Measurements from ENCODE around the gene UHRF1.
"Not testable (repeated sequence)": the region's sequence is repeated elsewhere in the genome, so short reads cannot be mapped to it uniquely, and the experiment has no call there.

Gene UHRF1

GRCh38 chr19:4972509-4973230 is 63.4 kb downstream of the UHRF1 start:
- no peak for DNase-seq

DNA sequence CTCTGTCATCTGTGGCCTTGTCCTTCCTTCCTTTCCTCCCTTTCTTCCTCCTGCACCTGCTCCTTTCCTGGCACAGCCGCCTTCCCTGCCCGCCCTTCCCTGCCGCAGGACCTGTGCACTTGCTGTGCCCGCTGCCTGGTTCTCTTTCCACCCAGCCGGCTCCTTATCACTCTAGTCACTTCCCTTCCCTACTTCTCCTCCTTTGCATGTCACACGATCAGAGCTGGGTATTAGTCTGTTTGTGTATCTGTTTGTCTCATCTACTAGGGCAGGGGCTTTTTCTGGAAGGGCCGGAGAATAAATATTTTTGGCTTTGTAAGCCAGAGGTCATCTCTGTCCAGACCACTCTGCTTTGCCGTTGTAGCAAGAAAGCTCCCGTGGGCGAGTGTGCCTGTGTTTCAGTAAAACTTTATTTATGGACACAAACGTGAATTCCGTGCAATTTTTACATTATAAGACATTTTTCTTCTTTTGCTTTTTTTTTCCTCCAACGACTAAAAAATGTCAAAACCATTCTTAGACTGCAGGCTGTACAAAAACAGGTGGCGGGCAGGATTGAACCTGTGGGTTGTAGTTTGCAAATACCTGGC is 65.7 kb downstream of the UHRF1 start:
- DNase-seq: peak; percentile 55 to 73 (median 69)

GRCh38 chr19:4975601-4976000 is 66.3 kb downstream of the UHRF1 start:
- DNase-seq: not testable (repeated sequence)

DNA sequence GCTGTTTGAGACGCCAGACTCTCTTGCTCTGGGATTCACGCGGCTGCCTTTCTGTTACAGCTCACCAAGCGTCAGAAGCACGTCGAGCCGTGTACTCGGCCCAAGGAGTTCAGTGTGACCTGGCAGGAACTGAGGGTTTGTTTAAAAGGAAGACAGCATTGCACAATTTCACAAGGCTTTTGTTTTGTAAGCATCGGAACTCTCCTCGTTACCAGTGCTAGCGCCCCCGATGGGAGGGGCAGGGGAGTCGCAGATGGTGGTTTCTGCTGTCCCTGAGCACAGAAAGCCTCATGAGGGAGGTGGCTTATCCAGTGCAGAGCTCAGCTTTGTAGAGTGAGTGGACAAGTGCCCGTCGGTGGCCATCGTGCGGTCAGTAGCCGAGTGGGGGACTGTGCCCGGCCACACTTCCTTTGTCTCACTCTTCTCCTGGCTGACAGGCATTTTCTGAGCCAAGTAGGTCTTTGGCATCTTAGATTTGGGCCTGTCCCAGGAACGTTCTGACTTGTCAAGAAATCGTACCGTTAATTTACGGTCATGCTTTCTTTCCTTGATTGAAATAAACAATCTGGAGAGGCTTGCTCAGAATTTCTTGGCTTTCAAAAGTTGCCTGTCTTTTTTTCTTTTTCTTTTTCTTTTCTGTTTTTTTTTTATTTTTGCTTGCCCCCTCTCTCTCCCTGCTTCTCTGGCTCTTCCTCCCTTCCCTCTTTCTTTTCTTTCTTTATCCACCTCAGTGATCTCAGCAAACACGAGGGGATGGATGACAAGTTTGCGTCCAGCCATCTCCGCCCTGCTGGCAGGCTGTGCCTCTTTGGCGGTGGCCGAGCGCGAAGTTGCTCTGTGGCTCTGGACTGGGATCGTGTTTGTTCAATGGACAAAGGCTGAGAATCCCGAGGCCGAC is 67.3 kb downstream of the UHRF1 start:
- DNase-seq: peak; percentile 94 to 99 (median 96)

GRCh38 chr19:4977299-4978174 is 68.2 kb downstream of the UHRF1 start:
- no peak for DNase-seq

DNA sequence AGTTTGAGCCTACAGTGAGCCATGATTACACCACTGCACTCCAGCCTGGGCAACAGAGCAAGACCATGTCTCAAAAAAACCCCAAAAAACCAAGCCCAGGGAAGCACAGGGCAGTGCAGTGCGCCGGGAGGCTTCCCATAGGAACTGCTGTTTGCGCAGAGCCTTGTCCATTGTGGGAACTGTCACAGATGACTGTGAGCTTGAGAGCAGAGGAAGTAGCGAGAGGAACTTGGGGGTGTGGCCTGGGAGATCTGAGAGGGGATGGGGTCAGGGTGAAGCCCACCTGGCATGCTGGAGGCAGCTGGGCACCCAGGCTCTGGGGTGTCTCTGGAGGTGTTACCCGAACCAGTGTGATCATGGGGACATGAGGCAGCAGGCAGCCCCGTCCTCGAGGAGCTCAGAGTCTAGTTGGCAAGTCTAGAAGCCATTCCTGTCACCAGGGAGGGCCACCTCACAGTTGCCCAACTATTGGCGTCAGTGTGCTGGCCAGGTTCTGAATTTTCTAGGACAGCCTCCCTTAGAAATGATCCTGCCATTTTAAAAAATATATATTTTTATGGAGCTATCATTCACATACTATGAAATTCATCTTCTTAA is 70.0 kb downstream of the UHRF1 start:
- peak; percentile 56 to 72 (median 68) for DNase-seq

- DNase-seq: peak in 1 of 4 experiments; percentile 34
Measured at GRCh38 chr19:4980067-4980466, 70.8 kb downstream of the UHRF1 start.

DNA sequence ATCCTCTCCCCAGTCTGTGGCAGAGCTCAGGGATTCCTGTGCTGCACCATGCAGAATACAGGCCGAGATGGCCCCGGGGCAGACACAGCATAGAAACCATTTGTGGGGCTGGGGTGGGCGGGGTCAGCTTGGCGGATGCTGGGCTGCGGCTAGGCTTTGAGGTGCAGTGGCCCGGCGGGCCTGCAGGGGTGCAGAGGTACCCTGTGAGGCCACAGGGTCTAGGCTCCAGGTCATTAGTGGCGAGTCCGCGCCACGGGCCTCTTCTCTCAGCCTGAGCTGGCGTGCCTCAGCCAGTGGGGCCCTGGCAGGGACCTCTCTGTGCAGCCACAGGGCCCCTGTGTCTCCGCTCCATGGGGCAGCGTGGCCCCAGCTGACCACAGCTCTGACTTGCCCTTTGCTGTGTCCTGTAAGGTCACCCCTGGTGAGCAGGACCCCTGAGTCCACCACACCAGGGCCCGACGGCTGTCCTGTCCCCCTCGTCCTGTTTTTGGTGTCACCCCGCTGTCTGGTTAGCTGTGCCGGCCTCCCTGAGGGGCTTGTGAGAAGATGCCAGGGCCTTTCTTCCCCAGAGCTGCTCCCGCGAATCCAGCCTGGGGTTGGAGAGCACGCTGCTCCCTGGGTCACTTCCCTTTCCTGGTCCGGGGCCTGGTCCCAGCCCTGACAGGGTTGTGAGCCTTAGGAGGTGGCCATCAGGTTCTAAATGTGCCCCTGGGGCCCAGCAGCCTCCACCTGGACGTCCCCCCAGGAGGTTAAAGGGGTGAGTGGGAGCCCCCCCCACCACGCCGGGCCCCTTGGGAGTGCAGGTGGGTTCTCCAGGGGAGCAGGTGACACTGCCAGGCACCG is 71.8 kb downstream of the UHRF1 start:
- DNase-seq: peak in 1 of 4 experiments; percentile 27

GRCh38 chr19:4981681-4981958 is 72.3 kb downstream of the UHRF1 start:
- no peak for DNase-seq

- no peak for DNase-seq
Measured at GRCh38 chr19:4983346-4984105, 74.2 kb downstream of the UHRF1 start.

DNA sequence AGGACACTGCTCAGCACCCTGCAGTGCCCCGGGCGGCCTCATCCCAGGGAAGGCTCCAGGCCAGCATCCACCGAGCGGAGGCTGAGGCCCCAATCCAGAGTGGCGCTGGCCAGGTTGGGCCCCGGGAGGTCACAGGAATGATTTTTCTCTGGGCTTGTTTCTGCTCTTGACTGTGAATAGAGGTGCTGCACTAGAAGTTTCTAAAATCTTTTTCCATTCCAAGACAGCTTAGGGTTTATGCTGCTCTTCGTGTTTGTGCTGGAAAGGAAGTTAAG is 74.7 kb downstream of the UHRF1 start:
- DNase-seq: no peak

DNA sequence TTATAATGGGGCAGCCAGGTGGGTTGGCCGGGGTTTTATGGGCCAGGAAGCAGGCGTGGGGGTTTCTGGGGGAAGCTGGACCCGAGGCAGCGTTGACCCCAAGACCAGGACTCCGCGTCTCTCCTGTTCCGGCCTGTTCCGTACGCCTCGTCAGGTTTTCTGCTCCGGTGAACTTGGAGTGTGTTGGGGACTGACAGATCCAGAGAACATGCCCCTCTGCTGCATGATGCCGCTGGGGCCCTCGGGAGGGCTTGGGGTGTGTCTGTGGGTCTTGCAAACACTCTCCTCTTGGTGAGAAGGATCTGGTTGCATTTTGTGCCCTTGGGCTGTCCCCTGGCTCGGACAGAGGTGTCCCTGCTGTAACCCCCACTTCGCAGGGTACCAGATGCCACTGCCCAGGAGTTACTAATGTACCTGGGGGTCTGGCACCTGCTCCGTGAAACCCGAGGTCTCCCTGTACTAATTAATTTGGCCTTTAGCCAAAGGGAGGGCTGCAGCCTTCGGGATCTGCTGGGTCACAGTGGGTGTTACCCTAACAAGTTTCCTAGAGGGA is 75.2 kb downstream of the UHRF1 start:
- no peak for DNase-seq

- DNase-seq: no peak
Measured at GRCh38 chr19:4985551-4985991, 76.3 kb downstream of the UHRF1 start.

GRCh38 chr19:4986056-4986455 is 76.8 kb downstream of the UHRF1 start:
- DNase-seq: no peak

GRCh38 chr19:4986471-4986891 is 77.2 kb downstream of the UHRF1 start:
- DNase-seq: no peak

- no peak for DNase-seq
Measured at GRCh38 chr19:4987256-4987655, 78.0 kb downstream of the UHRF1 start.

DNA sequence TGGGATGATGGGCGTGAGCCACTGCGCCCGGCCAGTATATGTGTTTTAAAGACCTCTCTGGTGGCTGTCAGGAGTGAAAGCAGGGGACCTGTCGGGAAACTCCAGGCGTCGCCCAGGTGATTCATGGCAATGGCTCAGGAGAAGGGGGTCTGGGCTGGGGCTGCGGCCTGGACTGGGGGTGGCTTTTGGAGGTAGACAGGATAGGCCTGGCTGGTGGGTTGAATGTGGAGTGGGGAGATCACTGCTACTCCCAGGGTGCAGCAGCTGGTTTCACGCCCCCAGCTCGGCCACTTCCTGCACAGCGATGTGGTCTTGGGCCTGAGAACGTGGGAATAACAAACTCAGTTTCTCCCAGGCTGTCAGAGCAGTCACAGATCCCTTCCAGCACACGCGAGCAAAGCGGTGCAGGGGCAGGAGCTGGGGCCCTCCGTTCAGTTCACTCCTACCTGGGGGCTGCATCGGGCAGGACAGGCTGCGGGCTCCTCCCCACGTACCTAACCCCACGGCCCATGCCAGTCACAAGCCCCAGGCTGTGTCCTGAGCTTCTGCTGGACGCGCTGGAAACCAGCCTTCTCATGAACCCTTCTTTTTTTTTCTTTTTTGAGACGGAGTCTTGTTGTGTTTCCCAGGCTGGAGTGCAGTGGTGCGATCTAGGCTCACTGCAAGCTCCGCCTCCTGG is 78.5 kb downstream of the UHRF1 start:
- no peak for DNase-seq

DNA sequence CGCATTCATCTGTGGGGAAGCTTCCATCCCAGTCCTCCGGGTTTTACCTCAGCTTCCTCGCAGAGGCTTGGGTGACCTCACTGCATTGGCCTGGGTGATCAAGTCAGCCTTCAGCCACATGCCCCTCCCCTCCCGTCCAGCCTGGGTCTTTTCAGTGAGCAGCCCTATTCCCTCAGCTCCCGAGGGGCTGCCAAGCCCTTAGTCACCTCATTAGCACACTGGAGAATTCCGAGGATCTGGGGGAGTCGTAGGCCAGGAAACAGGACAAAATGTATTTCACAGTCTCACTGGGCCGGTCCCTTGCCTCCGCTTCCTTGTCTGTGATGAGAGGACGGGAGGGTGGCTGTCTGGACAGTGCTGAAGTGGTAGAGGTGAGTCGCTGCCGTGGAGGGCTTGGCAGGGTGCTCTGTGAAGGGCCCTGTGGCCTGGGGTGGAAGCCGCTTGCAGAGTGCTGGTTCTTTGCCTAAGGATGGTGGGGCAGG is 79.5 kb downstream of the UHRF1 start:
- no peak for DNase-seq

DNA sequence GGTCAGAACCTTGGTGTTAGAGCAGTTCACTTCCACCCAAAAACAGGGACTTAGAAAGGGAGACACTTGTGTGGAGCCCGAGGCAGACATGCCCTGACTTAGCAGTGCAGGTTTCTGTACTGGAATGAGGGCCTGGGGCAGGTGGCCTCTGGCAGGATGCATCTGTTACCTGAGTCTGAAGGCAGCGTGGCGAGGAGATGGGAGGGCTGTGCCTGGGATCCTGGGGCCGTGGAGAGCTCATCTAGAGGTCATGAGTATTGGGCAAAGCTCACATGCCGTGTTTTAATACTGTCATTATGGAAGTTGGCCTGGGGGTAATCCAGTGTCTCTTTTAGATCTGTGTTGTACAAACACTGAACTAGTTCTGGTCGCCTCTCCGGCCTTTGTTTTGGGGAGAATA is 81.0 kb downstream of the UHRF1 start:
- no peak for DNase-seq

- no peak for DNase-seq
Measured at GRCh38 chr19:4991538-4991937, 82.2 kb downstream of the UHRF1 start.
